Lower leg skin (tissue), 3 donors: Measurements from ENCODE around the gene NIM1K.

Experiments used
- CTCF ChIP-seq, 3 donors: fragments of 450-650 bp; IDR thresholded peaks; one replicate each; pipeline ENCODE4 v1.5.1; 2016; ENCODE audit warnings: antibody characterized with exemption in 3 of 3, mild to moderate bottlenecking in 3 of 3, moderate library complexity in 2 of 3
- POLR2A ChIP-seq, 2 donors: fragments of 450-650 bp; IDR thresholded peaks; one replicate each; pipeline ENCODE4 v1.6.1; 2016 to 2017; ENCODE audit warnings: antibody characterized with exemption in 2 of 2, mild to moderate bottlenecking in 1 of 2, moderate library complexity in 1 of 2

DNA sequence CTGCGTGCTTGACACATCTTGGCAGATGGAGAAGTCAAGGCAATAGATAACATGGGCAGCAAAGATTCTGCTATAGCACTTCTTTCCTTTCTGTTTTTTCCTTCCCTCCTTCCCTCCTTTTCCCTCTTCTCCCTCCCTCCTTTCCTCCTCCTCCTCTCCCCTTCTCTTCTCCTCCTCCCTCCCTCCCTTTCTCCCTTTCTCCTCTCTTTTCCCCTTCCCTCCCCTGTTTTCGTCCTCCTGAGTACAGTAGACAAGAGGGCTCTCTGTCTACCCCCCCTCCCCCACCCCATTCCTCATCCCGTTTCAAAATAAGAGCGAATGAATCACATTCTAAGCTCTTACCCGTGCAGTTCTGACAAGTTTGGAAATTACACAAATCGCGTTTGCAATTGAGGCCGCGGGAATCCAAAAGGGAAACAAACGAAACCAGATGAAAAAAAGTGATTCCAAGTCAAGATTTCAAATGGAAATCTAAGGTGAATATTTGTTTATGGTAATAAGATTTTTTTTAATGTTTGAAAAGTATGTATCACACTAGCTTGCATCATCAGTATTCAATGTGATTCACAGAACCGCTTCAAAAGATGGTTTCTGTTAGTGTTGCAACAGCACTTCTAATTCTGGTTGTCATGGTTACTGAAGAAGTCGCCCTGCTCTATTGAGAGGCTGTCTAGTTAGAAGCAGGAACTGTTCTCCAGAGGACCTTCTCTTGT, 1.3 kb downstream of the NIM1K start:
- no peak for TF ChIP-seq CTCF (IDR thresholded peaks at IDR 0.05)
- no peak for TF ChIP-seq POLR2A (IDR thresholded peaks at IDR 0.05)
